HG03139 (cell line): Measurements from ENCODE around the gene MIS18A.
"Not testable (repeated sequence)": the region's sequence is repeated elsewhere in the genome, so short reads cannot be mapped to it uniquely, and the experiment has no call there.

ENCODE experiments used
- ATAC-seq: cut with Tn5 transposase; IDR thresholded peaks from one replicate; pipeline ENCODE4 v1.9.1; 2021; ENCODE audit not compliant: unreplicated experiment

MIS18A gene, protein sequence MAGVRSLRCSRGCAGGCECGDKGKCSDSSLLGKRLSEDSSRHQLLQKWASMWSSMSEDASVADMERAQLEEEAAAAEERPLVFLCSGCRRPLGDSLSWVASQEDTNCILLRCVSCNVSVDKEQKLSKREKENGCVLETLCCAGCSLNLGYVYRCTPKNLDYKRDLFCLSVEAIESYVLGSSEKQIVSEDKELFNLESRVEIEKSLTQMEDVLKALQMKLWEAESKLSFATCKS

DNA sequence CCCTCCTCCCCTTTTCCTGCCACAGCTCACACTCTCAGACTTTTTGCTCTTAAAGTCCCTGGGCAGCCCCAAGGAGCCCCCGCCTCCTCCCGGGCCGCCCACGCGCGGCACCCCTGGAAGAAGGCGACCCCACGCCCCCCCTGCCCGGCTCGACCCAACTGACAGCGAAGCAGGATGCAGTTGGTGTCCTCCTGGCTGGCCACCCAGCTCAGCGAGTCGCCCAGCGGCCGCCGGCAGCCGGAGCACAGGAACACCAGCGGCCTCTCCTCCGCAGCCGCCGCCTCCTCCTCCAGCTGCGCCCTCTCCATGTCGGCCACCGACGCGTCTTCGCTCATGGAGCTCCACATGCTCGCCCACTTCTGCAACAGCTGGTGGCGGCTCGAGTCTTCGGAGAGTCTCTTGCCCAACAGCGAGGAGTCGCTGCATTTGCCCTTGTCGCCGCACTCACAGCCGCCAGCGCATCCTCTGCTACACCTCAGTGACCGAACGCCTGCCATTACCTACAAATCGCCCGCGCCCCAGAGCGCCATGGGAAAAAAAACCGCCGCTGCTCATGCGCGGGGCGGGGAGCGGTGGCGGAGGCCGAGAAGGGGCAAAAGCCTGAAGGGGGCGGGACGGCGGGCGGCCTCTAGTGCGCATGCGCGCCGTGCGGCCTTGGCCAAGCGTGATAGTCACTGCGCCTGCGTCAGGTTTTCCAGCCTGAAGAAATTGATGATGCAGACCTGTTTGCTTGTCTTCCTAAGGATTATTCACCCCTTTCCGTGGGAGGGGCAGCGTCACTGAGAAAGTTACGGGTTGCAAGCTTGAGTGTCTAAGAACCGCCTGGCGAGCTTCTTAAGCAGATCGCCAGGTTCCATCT is at the start of gene MIS18A:
Gene MIS18A (minus strand): TSS at position 532 of the 859 bp plus-strand sequence. CDS start 35 bp downstream, at position 497.
- peak; percentile 90 for ATAC-seq

DNA sequence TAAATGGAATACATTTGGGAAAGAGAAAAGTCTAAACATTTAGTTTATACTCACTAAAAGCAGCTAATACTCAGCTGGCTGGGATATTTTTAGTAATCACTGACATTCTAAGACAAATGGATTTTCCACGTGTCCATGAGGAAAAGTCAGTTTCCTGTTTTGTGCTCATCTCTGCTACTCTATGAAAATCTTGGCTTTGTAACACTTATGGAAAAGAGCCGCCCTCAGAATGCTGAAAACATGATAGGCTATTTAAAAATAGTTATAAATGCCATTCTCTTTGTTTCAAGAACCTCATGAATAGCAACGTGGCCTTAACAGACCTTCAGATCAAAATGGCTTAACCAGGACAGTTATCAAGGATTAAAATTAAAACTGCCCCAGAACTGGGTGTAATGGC is 49.7 kb upstream of the MIS18A start:
- no peak for ATAC-seq

DNA sequence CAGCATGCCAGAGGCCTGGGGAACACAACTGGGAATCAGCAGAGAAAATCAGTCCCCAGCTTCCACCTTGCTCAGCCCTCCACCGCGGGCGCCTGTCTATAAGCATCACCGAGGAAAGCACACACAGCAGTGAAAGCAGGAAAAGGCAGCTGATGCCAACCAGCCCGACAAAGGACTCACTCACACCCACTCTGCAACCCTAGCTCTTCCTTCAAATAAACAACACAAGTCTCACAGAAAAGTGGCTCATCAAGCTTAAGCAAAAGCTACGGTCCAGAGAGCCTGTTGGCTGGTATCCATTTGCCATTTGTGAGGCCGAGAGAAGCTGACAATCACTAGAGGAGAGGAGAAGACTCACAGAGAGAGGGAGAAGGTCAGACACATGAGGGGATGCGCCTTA is 46.9 kb upstream of the MIS18A start:
- no peak for ATAC-seq

DNA sequence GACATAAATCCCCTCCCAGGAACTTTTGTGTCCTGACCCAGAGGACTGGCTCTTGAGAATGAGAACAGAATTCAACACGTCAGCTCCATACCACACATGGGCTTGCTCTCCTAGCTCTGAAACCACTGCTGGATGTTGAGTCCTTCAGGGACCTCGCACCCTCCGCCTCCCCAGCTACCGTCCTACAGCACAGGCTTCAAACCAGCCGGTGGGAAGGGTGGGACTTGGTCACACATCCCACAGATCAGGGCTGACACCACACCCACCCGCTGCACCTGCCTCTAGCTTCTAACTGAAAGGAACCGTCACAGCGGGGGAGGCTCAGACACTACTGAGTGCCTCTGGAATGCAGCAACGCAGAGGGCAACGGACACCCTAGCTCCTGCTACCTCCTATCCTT is 43.8 kb upstream of the MIS18A start:
- ATAC-seq, result no peak

DNA sequence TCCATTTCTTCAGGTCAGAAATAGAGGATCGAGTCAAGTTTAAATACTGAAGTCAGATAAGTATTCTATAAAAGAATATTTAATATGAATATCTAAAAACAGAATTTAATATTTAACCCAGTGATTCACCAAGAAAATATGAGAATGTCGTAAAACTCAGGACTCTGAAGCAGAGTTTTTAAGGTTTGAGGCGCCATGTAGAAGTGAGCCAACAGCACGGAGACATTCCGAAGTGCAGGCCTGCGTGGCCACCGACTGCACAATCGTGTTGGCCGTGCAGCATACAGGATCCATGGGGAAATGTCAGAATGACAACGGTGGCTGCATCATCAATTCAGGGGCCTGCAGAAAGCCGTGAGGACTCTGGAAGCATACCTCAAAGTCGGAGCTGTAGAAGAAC is 43.3 kb upstream of the MIS18A start:
- no peak for ATAC-seq

DNA sequence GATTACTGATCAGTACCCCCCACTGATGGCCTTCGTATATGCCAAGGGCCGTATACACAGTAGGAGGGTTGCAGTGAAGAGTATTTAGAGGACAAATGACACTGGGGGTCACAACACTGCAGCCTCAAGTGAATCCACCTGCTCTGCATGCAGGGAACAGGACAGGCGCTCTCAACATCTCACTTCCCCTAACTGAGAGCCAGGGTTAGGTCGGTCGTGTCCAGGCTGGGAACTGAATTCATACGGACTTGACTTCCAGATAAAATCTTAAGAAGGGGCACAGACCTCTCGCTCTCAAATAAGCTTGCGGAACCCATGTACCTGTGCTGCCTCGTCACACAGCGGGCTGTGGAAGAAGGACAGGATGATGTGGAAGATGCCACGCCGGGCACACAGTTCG is 42.6 kb upstream of the MIS18A start:
- ATAC-seq, result no peak

DNA sequence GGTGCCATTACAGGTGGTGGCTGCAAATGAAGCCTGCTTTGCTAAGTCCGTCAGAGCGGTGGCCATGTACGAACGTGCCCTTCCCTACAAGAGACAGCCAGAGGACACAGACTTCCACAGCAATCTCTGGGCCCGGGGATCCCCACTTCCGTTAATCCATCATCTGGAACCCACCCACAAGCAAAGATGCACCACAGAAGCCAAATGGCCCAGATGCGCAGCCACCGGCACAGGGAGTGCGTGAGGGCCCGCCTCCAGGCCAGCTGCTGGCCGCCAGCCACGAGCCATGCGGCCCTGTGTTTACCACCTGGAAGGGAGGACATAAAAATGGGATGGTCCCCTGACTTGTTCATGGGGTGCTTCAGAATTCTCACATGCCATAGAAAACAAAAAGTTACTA is 41.9 kb upstream of the MIS18A start:
- ATAC-seq, result no peak

DNA sequence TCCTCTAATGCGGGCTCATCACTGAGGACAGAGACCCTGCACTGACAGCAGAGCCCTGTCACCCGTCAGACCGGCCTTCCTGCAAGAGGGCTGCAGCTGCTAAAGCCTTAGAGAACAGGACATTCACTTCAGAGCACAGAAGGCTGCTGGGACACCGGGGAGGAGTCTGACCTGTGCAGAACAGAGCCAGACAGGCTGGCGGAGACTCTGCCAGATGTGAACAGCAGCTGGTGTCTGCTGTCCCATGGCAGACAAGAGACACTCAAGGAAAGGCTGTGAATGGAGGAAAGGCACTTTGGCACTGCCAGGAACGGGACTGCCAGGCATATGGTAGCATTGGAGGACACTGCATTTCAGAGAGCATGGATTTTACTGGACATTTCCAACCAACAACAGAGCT is 41.2 kb upstream of the MIS18A start:
- no peak for ATAC-seq

DNA sequence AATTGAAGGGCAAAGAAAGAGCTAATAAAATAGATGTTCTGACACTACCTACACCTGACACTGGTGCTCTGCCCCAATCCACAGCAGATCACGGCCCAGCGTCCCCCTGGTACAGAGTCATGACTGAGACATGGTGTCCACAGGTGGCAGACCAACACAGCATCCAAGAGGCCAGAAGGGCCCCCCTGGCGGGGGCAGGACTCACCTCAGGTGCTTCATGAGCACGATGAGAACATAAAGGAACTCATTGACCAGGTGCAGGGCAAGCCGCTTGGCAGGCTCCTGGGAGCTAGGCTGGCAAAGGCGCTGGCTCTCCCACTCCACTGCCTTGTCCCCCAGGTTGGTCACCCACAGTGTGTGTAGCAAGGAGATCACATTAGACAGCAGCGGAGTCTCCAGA is 40.2 kb upstream of the MIS18A start:
- ATAC-seq, result no peak

DNA sequence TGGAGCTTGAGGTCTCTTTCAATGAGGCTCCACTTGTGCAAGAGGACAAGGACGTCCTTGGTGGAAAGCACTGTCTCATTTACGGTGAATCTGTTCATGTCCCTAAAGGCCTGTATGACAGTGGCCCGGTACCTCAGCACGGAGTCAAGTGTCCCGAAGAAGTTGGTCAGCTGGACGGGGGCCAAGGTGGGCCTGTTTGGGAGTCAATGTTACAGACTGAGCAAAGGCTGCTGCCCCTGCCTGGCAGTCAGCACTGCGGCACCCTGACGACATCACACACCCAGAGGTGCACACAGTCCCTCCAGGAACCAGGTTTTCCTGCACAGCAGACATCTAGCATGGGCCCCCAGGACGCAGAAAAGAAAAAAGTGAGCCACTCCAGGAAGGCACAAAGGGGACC is 38.9 kb upstream of the MIS18A start:
- no peak for ATAC-seq

DNA sequence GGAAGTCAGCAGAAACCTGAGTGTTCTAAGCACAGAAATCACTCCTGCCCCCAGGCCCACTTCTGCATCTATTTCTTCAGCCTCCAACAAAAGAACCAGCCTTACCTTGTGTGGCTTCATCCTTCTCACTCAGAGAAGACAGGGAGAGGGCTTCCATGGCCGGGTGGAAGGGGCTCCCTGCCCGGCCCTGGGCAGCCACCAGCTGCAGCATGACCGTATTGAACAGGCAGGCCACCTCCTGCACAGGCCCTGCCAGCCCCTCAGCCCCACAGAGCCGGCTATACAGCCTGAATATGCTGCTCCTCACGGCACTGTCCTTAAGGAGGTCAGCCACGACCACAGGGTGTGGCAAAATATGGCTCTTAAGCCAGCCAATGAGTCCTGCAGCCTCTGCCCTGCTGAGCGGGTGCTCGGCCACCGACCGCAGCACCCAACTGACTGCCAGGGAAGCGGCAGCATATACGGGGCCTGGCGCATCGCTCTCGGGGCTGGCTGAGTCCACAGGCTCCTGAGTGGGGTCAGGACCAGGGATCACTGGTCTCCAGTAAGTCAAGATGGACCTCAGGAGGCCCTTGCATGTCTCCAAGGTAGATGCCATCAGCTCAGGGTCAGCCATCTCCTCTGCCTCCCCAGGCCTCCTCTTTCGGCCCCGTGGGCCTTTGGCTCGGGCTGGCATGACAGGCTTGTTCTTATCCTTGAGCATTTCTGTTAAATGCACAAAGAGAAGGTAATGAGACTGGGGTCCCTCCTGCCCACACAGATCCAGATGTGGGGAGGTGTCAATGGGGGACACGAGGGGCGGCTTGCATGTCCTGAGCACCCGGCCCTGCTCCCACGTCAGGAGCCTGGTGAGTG is 37.7 kb upstream of the MIS18A start:
- ATAC-seq, result no peak

DNA sequence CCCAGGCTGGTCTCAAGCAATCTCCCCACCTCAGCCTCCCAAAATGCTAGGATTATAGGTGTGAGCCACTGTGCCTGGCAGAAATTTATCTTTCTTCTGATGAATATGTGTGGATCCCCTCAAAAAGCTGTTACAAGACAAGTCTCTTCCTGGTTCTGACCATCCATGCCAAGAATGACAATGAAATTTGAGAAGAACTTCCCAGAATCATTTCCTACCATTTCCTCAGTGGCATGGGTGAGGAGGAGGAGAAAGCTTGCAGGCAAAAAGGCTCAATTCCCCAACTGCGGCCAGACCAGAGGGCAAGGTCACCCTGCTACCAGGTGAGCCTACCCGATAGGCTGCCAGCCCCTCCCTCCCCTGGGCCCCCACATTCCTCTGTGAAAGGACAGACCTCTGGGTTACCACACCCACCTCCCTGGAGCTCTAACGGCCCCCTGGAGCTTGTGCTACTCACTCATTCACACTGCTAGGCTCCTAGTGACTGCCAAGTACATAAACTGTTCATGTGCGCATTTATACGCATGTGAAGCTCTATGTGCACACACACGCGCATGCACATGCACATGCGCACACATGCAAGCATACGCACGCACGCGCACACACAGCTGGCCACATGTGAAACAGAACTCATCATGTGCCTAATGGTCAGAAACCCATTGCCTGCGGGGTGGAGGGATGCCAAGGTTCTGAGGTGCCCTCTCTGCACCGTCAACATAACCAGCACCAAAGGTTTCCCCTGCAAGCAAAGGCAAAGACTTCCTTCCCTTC is 36.8 kb upstream of the MIS18A start:
- no peak for ATAC-seq

DNA sequence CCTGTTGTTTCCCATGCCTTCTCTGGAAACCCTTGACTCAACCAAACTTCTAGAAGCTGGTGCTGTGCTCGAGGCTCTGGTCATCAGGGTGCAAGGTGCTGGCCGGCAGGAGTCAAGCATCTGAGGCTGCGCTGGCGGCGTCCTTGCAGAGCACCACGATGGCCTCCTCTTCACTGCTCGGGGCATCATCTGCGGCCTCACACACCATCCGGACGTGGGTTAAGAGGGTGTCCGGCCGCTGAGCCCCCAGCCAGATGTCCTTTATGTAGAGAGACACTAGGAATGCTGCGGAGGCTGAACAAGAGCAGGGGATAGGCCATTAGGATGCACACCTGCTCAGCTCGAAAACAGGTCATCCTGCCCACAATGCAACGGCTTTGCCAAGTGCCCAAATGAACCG is 36.0 kb upstream of the MIS18A start:
- no peak for ATAC-seq

DNA sequence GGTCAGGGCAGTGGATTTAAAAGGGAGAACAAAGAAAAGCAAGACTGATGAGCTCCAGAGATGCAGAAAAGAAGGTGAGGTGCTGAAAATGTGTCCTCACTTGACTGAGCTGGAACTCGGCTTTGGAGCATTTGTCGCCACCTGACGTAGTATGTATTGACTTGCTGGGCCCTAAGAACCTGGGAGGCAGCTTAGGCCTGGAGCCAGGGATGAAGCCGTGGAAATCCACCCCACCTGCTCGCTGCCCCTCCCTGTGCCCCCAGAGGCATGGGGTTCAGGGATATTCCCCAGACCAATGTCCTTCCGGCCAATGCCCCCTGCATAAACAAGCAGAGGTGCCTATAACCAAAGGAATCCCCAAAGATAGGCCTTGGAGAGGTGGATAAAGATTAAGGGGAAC is 34.1 kb upstream of the MIS18A start:
- no peak for ATAC-seq

DNA sequence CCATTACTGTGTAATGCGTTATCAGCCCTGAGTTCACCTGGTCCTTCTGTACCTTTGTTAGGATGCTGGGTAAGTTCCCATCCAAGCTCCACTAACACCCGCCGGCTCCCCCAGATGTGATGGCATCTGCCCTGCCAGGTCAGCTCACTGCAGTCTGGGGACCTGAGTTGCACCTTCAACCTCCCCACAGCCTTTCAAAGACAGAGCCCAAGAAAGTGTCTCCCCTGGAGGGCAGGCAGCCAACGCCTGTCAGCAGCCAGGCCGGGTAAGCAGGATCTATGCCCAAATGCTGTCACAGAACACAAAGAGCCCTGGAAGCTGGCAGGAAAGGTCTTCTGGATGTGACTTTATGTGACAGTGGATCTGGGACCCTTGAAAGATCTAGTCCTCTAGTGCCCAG is 33.5 kb upstream of the MIS18A start:
- ATAC-seq, result no peak

DNA sequence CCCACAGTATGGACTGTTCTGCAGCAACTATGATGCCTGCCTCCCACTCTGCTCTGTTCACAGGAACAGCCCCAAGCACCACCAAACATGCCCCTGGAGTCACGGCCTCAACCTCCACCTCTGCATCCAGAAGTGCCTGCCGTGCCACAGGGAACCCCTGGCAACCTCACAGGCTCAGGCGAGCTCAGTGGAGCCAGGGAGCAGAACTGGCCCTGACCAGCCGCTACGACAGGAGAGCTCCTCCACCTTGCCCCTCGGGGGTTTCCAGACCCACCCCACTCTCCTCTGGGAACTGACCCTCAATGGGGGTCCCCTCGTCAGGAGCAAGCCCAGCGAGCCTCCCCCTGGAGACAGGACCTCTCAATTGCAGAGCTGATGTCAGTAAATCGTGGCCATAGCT is 32.8 kb upstream of the MIS18A start:
- ATAC-seq, result no peak

DNA sequence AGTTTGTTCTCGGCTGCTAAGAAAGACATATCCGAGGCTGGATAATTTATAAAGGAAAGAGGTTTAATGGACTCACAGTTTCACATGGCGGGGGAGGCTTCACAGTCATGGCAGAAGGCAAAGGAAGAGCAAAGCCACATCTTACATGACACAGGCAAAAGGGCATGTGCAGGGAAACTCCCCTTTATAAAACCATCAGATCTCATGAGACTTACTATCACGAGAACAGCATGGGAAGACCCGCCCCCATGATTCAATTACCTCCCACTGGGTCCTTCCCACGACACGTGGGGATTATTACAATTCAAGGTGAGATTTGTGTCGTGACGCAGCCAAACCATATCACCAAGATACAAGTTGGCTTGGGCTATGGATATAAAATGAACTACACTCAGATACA is 32.1 kb upstream of the MIS18A start:
- not testable (repeated sequence) for ATAC-seq

DNA sequence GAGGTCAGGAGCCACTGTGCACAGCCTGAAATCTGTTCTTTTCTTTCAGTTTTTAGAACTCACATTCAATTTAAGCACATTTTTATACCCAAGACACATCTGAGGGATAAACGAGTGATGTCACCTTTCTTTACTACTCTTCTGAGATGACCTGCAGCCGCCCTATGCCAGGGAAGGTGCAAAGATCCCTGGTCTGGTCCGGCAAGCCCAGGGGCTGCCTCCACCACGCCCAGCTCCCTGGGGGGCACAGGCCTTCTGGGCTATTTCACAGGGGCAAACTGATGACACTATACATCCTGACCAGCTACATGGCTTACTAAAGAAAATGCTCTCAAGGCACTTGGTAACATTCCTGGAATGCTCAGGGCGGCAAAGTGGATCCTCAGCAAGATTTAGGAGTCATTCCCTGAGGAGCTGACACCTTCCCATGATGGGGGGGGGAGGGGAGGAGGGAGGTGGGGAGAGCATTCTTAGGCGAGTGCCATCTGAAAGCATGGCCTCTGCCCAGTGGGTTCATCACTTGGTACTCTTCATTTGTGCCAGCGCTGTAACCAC is 31.1 kb upstream of the MIS18A start:
- no peak for ATAC-seq

DNA sequence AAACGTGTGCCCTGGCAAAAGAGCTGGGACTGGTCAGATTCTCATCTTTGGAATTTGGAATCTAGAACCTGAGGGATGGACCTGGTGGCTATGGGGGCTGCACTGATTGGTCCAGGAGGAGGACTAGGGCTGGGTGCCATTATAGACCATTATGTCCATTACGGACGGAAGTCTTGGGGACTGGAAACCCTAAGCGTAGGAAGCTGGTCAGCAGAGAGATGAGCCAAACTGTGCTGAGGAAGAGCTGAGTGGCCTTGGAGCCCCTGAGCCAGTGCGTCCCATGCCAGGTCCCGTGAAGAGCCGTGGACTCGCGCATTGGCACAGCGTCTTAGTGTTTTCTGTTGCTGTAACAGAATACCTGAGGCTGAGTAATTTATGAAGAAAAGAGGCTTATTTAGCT is 29.8 kb upstream of the MIS18A start:
- no peak for ATAC-seq

DNA sequence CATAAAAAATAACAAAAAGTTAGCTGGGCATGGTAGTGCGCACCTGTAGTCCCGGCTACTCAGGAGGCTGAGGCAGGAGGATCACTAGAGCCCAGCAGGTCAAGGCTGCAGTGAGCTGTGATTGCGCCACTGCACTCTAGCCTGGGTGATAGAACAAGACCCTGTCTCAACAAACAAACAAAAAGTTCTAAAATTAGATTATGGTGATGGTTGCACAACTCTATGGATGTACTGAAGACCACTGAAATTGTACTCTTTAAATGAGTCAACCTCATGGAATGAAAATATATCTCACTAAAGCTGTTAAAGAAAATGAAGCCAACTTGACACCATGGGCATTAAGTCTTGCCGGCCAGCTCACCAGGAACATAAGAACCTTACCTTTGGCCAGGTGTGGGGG is 28.9 kb upstream of the MIS18A start:
- ATAC-seq, result no peak
